Smooth muscle cell (in vitro differentiated cells): ENCODE measurements around the gene GALNS. TPM values are rescaled to one million over a fixed set of nuclear protein-coding genes. Genes with fewer than 3 reads are reported as not detected.

Experiments
- DNase-seq: peaks from one replicate; lab custom pipeline; 2025; ENCODE audit not compliant: unreplicated experiment; lab: John Stamatoyannopoulos, UW
- H2AFZ ChIP-seq: fragments of 200-600 bp; sonication (generic); 2 replicates; pipeline ENCODE4 v1.6.0; 2016; ENCODE audit warnings: antibody characterized with exemption, low read depth, mild to moderate bottlenecking
- H3F3A ChIP-seq: fragments of 200-600 bp; sonication (generic); 2 replicates; pipeline ENCODE4 v1.6.0; 2017; ENCODE audit warnings: antibody characterized with exemption, low read depth
- H3K27ac ChIP-seq: fragments of 200-600 bp; sonication (generic); 2 replicates; pipeline ENCODE4 v1.5.1; 2016; ENCODE audit warnings: low read depth, mild to moderate bottlenecking
- H3K27me3 ChIP-seq: fragments of 200-600 bp; sonication (generic); 2 replicates; pipeline ENCODE4 v1.6.1; 2016; ENCODE audit warnings: low read depth, mild to moderate bottlenecking
- H3K36me3 ChIP-seq: fragments of 200-600 bp; sonication (generic); 2 replicates; pipeline ENCODE4 v1.5.1; 2016; ENCODE audit warnings: low read depth
- H3K4me1 ChIP-seq: fragments of 200-600 bp; sonication (generic); 2 replicates; pipeline ENCODE4 v1.5.1; 2016; ENCODE audit warnings: low read depth
- H3K4me2 ChIP-seq: fragments of 200-600 bp; sonication (generic); 2 replicates; pipeline ENCODE4 v1.6.0; 2016; ENCODE audit warnings: mild to moderate bottlenecking
- H3K4me3 ChIP-seq: fragments of 200-600 bp; sonication (generic); 2 replicates; pipeline ENCODE4 v1.5.1; 2016; ENCODE audit warnings: mild to moderate bottlenecking
- H3K79me2 ChIP-seq: fragments of 200-600 bp; sonication (generic); 2 replicates; pipeline ENCODE4 v1.6.0; 2016; ENCODE audit warnings: low read depth, mild to moderate bottlenecking
- H3K9ac ChIP-seq: fragments of 200-600 bp; sonication (generic); 2 replicates; pipeline ENCODE4 v1.6.0; 2016; ENCODE audit warnings: low read depth
- H3K9me3 ChIP-seq: fragments of 200-600 bp; sonication (generic); replicated peaks from 2 replicates; pipeline ENCODE4 v1.5.1; 2016; ENCODE audit warnings: low read depth
- H4K20me1 ChIP-seq: fragments of 200-600 bp; sonication (generic); 2 replicates; pipeline ENCODE4 v1.6.0; 2016; ENCODE audit warnings: low read depth
- WGBS: methylation state at CpG from one replicate; pipeline ENCODE4 v1.1.7; 2016; ENCODE audit warnings: low lambda C conversion rate; 5-methylcytosine and 5-hydroxymethylcytosine counted together
- polyA plus RNA-seq: library from polyadenylated mRNA; unstranded; fragments of >200 nt; fragmentation: Nextera tagmentation; extraction: Ambion mirVana; gene quantifications from 2 replicates; pipeline ENCODE4 v1.2.1, GENCODE V29; 2016
- total RNA-seq: library from RNA; depleted of rRNA; stranded (reverse); fragments of >200 nt; gene quantifications from 2 replicates; pipeline ENCODE4 v1.2.3, GENCODE V29; 2014
- TF ChIP-seq, protein P1 (sequence below): fragments of 200-600 bp; sonication (generic); IDR thresholded peaks from 2 replicates; pipeline ENCODE4 v1.5.1; 2017; ENCODE audit warnings: borderline replicate concordance, mild to moderate bottlenecking, antibody characterized with exemption; ENCODE audit not compliant: insufficient read depth, poor library complexity, severe bottlenecking

GALNS gene
- total and polyA plus RNA-seq, 2 experiments from 2014 or later = 20.8 to 21.3 TPM

DNA sequence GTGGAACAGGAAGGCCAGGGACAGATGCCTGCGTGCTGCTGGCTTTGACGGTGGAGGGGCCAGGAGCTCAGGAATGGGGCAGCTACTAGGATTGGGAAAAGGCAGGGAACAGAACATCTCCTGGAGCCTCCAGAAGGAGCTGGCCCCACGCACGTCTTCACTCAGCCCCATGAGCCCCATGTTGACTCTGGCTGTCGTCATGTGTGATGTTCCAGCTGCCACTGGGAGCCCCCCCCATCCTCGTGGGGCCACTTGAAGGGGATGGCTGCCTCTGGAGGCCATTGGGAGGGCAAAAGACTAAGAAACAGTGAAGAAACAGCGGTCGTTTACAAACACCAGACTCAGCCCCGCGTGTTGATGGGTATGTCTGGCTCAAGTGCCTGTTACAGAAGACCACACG is 26.5 kb downstream of the GALNS start:
- WGBS = 57% methylated on average over 11 of the region's 11 CpGs
- Histone ChIP-seq H3K36me3 (no peaks in the 10 kb centered on the region), H3K4me1 (no peaks in the 10 kb centered on the region), H4K20me1 (no peaks in the 10 kb centered on the region), H3K4me2 (no peak overlapping the region), H3K27ac (no peak overlapping the region), H3K79me2 (no peaks in the 10 kb centered on the region), H3K4me3 (no peak overlapping the region), H3K9ac (no peak overlapping the region), H2AFZ (no peak overlapping the region), H3K9me3 (no peaks in the 10 kb centered on the region), H3F3A (no peaks in the 10 kb centered on the region), H3K27me3 (no peaks in the 10 kb centered on the region)
- TF ChIP-seq, protein P1, sequence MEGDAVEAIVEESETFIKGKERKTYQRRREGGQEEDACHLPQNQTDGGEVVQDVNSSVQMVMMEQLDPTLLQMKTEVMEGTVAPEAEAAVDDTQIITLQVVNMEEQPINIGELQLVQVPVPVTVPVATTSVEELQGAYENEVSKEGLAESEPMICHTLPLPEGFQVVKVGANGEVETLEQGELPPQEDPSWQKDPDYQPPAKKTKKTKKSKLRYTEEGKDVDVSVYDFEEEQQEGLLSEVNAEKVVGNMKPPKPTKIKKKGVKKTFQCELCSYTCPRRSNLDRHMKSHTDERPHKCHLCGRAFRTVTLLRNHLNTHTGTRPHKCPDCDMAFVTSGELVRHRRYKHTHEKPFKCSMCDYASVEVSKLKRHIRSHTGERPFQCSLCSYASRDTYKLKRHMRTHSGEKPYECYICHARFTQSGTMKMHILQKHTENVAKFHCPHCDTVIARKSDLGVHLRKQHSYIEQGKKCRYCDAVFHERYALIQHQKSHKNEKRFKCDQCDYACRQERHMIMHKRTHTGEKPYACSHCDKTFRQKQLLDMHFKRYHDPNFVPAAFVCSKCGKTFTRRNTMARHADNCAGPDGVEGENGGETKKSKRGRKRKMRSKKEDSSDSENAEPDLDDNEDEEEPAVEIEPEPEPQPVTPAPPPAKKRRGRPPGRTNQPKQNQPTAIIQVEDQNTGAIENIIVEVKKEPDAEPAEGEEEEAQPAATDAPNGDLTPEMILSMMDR = no peak
- peak; percentile 57 for DNase-seq

DNA sequence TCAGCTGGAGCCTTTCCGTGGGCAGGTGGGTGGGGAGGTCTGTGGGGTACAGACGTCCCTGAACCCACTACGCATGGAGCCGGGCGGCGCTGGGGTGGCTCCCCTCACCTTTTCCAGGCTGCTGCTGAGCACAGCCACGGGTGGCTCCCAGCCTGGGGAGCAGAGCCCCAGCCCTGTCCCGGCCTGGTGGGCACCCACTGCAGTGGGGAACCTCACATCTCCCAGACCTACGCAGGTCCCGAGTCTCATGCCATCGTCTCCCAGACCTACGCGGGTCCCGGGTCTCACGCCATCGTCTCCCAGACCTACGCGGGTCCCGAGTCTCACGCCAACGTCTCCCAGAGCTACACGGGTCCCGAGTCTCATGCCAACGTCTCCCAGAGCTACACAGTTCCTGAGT is 28.0 kb downstream of the GALNS start:
- no peaks in the 10 kb centered on the region for H3K9me3 ChIP-seq
- no peaks in the 10 kb centered on the region for H4K20me1 ChIP-seq
- TF ChIP-seq, protein P1 = no peak
- H3K4me1 ChIP-seq = no peaks in the 10 kb centered on the region
- H3K79me2 ChIP-seq = no peaks in the 10 kb centered on the region
- DNase-seq = no peak
- WGBS = 92% methylated on average over 20 of the region's 24 CpGs
- H3F3A ChIP-seq = no peaks in the 10 kb centered on the region
- no peak overlapping the region for H3K4me2 ChIP-seq
- H3K36me3 ChIP-seq = no peaks in the 10 kb centered on the region
- no peak overlapping the region for H3K4me3 ChIP-seq
- no peaks in the 10 kb centered on the region for H3K27me3 ChIP-seq
- H3K9ac ChIP-seq = no peak overlapping the region
- no peak overlapping the region for H3K27ac ChIP-seq
- H2AFZ ChIP-seq = no peak overlapping the region

DNA sequence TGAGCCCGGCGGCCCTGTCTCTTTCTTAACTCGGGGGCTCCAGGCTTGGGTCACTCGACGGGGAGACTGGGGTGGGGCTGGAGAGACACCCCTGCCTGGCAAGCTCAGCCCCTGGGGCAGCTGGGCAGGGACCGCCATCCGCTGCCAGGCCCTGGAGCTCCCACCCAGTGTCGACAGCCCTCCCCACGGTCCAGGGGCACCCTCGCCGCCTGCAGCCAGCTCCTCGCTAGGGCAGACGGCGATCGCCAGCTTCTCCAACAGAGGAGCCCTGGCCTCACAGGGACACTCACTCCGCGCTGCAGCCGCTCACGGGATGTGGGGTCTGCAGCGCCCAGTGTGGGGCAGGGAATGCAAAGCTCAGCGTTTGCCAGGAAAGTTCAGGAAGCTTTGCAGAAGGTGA is 29.0 kb downstream of the GALNS start:
- H3K79me2 ChIP-seq = no peaks in the 10 kb centered on the region
- no peak overlapping the region for H2AFZ ChIP-seq
- WGBS = 95% methylated on average over 21 of the region's 21 CpGs
- TF ChIP-seq, protein P1 = no peak
- no peak overlapping the region for H3K9ac ChIP-seq
- no peaks in the 10 kb centered on the region for H3F3A ChIP-seq
- H3K27ac ChIP-seq = no peak overlapping the region
- H3K9me3 ChIP-seq = no peaks in the 10 kb centered on the region
- H3K4me1 ChIP-seq = no peaks in the 10 kb centered on the region
- H3K27me3 ChIP-seq = no peaks in the 10 kb centered on the region
- H3K4me2 ChIP-seq = no peak overlapping the region
- H3K36me3 ChIP-seq = no peaks in the 10 kb centered on the region
- no peak for DNase-seq
- no peak overlapping the region for H3K4me3 ChIP-seq
- H4K20me1 ChIP-seq = no peaks in the 10 kb centered on the region

DNA sequence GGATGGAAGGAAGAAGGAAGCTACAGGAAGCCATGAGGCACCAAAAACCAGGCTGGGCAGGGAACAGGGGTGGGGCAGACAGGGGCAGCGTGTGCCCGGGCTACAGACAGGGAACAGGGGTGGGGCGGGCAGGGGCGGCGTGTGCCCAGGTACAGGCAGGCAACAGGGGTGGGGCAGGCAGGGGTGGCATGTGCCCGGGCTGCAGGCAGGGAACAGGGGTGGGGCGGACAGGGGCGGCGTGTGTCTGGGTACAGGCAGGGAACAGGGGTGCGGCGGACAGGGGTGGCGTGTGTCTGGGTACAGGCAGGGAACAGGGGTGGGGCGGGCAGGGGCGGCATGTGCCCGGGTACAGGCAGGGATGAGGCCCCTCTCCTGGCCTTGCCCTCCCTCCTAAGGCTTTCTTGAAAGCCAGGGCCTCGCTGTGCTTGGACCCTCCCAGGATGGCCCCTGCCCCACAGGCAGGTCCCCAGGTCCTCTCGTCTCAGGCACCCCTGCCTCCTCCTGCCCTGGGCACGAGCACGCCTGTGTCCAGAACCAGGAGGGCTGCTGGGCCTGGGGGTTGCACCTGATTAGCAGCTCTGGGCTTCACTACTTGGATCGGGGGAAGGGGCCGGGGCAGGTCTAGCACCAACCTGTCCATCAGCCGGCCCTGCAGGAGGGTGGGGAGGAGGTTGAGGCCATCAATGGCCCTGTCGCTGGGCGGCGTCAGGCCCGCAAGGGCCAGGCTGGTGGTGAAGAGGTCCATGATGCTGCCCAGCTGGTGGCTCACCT is 30.5 kb downstream of the GALNS start:
- no peak overlapping the region for H2AFZ ChIP-seq
- H3K36me3 ChIP-seq = no peaks in the 10 kb centered on the region
- H3K4me3 ChIP-seq = no peak overlapping the region
- H3K9me3 ChIP-seq = no peaks in the 10 kb centered on the region
- TF ChIP-seq, protein P1 = no peak
- H3K79me2 ChIP-seq = no peaks in the 10 kb centered on the region
- H3K27me3 ChIP-seq = no peaks in the 10 kb centered on the region
- H3K9ac ChIP-seq = no peak overlapping the region
- H4K20me1 ChIP-seq = no peaks in the 10 kb centered on the region
- no peak overlapping the region for H3K27ac ChIP-seq
- no peaks in the 10 kb centered on the region for H3K4me1 ChIP-seq
- 95% methylated on average over 15 of the region's 26 CpGs for WGBS
- no peak for DNase-seq
- no peak overlapping the region for H3K4me2 ChIP-seq
- no peaks in the 10 kb centered on the region for H3F3A ChIP-seq
